Osteocyte (in vitro differentiated cells): ENCODE results near the gene MYOC. TPM values are rescaled to one million over a fixed set of nuclear protein-coding genes. Genes with fewer than 3 reads are reported as not detected.
"Not testable (repeated sequence)": the region's sequence is repeated elsewhere in the genome, so short reads cannot be mapped to it uniquely, and the experiment has no call there.

ENCODE experiments used
- DNase-seq: peaks from one replicate; pipeline ENCODE4 v3.0.0; 2021; ENCODE audit warnings: mixed read lengths; ENCODE audit not compliant: unreplicated experiment; ENCODE audit errors: extremely low spot score
- H3K27ac Mint-ChIP-seq: one replicate; pipeline ENCODE4 v1.8.0; 2021; ENCODE audit warnings: mild to moderate bottlenecking, mixed read lengths; ENCODE audit not compliant: unreplicated experiment
- H3K27me3 Mint-ChIP-seq: one replicate; pipeline ENCODE4 v1.8.0; 2021; ENCODE audit warnings: mixed read lengths; ENCODE audit not compliant: unreplicated experiment
- H3K36me3 Mint-ChIP-seq: one replicate; pipeline ENCODE4 v1.8.0; 2021; ENCODE audit warnings: mixed read lengths; ENCODE audit not compliant: unreplicated experiment
- H3K4me1 Mint-ChIP-seq: one replicate; pipeline ENCODE4 v1.8.0; 2021; ENCODE audit warnings: mixed read lengths; ENCODE audit not compliant: unreplicated experiment
- H3K4me3 Mint-ChIP-seq: one replicate; pipeline ENCODE4 v1.8.0; 2021; ENCODE audit warnings: mild to moderate bottlenecking, moderate library complexity, mixed read lengths; ENCODE audit not compliant: unreplicated experiment
- H3K9me3 Mint-ChIP-seq: one replicate; pipeline ENCODE4 v1.8.0; 2021; ENCODE audit warnings: mixed read lengths; ENCODE audit not compliant: unreplicated experiment
- total RNA-seq: library from RNA; stranded (reverse); gene quantifications from 2 replicates; pipeline ENCODE4 v1.2.1, GENCODE V29; 2021
- TF ChIP-seq, protein P1 (sequence below): fragments of 200-600 bp; sonication (generic); IDR thresholded peaks from 2 replicates; pipeline ENCODE4 v1.5.0; 2021; ENCODE audit warnings: antibody characterized with exemption, mild to moderate bottlenecking, moderate library complexity

Gene MYOC
- total RNA-seq, 1 donor from 2014 or later: not detected

DNA sequence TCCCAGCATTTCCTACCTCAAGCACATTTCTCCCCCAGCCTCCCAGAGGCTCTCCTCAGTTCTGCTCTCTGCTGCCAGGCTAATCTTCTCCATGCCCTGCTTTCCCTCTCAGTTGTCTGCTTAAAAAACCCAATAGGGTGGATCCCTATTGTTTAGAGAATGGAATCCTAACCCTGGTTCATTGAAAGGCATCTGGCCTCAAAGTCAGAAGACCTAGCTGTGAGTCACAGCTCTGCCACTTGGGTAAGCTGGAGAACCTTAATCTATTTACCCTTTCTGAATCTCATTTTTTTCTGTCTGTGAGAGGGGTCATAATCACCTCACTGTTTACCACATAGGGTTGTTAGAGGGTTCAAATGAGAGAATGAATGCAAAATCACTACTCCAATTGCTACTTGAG lies 12.5 kb upstream of the MYOC start:
- no peak for DNase-seq
- H3K4me3 Mint-ChIP-seq: no peak overlapping the region
- no peaks in the 10 kb centered on the region for H3K9me3 Mint-ChIP-seq
- H3K27ac Mint-ChIP-seq: no peak overlapping the region
- peaks cover 17% of the 10 kb centered on the region for H3K27me3 Mint-ChIP-seq
- H3K4me1 Mint-ChIP-seq: no peaks in the 10 kb centered on the region
- no peaks in the 10 kb centered on the region for H3K36me3 Mint-ChIP-seq
- TF ChIP-seq, protein P1, sequence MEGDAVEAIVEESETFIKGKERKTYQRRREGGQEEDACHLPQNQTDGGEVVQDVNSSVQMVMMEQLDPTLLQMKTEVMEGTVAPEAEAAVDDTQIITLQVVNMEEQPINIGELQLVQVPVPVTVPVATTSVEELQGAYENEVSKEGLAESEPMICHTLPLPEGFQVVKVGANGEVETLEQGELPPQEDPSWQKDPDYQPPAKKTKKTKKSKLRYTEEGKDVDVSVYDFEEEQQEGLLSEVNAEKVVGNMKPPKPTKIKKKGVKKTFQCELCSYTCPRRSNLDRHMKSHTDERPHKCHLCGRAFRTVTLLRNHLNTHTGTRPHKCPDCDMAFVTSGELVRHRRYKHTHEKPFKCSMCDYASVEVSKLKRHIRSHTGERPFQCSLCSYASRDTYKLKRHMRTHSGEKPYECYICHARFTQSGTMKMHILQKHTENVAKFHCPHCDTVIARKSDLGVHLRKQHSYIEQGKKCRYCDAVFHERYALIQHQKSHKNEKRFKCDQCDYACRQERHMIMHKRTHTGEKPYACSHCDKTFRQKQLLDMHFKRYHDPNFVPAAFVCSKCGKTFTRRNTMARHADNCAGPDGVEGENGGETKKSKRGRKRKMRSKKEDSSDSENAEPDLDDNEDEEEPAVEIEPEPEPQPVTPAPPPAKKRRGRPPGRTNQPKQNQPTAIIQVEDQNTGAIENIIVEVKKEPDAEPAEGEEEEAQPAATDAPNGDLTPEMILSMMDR: no peak

DNA sequence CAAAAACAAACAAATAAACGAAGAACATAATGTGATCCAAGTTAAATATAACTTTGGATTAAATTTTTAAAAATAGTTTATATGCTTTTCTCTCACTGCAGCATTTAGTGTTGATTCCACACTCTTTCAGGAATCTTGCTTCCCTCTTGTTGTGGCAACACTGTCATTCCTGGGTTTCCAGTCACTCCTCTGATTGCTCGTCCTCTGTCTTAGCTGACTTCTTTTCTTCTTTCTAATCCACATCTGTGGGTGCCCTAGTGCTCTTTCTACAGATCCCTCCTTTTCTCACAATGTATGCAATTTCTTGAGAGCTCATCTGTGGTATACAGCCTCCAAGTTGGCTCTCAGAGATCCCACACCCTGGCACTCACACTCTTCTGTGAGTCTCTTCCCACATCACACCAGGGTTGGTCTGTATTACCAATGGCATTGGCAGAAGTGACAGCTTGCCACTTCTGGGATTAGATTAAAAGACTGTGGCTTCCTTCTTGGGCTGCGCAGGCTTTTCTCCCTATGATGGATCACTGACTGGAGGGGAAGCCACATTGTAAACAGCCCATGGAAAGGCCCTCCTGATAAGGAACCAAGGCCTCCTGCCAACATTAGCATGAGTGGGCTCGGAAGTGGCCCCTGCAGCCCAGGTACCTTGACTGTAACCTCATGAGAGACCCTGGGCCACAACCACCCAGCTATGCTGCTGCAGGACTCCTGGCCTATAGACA lies 11.5 kb upstream of the MYOC start:
- H3K36me3 Mint-ChIP-seq: no peaks in the 10 kb centered on the region
- H3K27ac Mint-ChIP-seq: no peak overlapping the region
- no peaks in the 10 kb centered on the region for H3K4me1 Mint-ChIP-seq
- no peaks in the 10 kb centered on the region for H3K9me3 Mint-ChIP-seq
- peaks cover 17% of the 10 kb centered on the region for H3K27me3 Mint-ChIP-seq
- no peak for DNase-seq
- TF ChIP-seq, protein P1: no peak
- no peak overlapping the region for H3K4me3 Mint-ChIP-seq

DNA sequence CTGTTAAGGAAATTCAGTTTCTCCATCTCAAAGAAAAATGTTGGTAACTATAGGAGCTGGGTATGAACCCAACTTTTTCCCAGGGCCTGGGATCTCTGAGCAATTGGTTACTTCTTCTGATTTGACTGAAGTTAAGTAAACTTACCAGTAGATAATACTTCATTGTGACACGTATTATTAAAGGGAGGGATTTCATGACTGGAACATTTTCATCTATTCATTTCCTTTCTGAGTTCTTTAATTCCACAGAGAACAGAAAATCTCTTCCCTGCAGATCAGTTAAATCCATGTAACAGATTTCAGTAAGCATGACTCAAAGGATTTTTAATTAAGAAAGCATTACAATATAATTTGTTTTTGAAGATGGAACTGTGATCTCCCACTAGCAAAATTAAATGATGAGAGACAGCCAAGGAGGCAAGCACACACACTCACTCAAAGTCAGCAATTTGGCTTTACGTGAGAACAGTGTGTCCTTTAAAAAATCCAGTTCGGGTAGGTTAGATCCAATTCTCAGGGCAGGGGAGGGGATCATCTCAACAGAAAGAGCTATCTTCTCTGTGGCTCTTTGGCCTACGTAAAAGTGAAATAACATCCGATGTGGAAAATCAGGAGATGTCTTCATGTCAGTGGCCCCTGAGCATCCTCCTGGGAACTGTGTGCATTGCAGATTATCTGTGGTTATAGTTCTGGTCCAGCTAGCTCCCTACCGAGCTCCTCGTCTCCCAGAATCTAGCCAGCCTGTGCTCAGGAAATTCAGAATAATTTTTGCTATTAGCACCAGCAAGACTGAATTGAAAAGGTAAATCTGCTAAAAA lies 10.8 kb upstream of the MYOC start:
- Mint-ChIP-seq H3K4me3 (no peak overlapping the region), H3K27ac (no peak overlapping the region), H3K9me3 (no peaks in the 10 kb centered on the region), H3K27me3 (peaks cover 18% of the 10 kb centered on the region), H3K4me1 (no peaks in the 10 kb centered on the region), H3K36me3 (no peaks in the 10 kb centered on the region)
- DNase-seq: no peak
- TF ChIP-seq, protein P1: no peak

DNA sequence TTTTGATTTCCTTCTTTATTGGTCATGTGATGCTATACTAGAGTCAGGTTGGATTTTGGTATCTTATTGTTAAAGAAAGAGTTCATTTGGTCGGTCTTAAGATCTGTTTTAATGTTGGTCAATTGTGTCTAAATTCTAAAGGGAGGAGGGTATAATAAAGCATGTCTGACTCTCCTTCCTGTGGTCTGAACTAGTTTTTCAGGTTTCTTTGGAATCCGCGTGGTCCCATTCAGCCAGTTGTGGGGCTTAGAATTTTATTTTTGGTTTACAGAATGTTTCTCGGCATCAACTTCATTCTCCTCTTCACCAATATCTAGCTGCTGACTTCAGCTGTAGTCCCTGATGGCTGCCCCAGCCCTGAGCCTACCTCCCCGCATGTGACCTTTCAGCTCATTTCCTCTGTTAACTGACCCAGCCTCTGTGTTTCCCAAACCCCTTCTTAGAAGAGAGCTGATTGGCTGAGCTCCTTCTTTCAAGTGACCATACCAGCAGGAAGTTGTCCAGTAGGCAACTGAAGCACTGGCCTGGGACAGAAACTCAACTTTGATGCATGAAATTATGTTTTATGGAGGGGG lies 8.7 kb upstream of the MYOC start:
- Mint-ChIP-seq H3K4me3 (no peak overlapping the region), H3K27ac (no peak overlapping the region), H3K36me3 (no peaks in the 10 kb centered on the region), H3K9me3 (no peaks in the 10 kb centered on the region), H3K27me3 (peaks cover 20% of the 10 kb centered on the region), H3K4me1 (no peaks in the 10 kb centered on the region)
- DNase-seq: no peak
- TF ChIP-seq, protein P1: no peak

DNA sequence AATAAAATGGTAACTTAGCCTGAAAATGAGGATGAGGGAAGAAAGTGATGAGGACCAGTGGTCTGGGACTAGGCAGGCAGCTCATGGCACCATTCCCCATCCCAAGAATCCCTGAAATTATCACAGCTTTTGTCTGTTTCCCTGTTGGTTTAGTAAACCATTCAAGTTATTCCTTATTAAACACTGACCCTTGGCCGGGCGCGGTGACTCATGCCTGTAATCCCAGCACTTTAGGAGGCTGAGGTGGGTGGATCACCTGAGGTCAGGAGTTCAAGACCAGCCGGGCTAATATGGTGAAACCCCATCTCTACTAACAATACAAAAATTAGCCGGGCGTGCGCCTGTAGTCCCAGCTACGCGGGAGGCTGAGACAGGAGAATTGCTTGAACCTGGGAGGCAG lies 3.7 kb upstream of the MYOC start:
- peaks cover 17% of the 10 kb centered on the region for H3K27me3 Mint-ChIP-seq
- H3K9me3 Mint-ChIP-seq, H3K4me3 Mint-ChIP-seq, H3K36me3 Mint-ChIP-seq, DNase-seq, H3K27ac Mint-ChIP-seq: not testable (repeated sequence)
- peaks cover 11% of the 10 kb centered on the region for H3K4me1 Mint-ChIP-seq
